ENCODE results near the gene RAD51B.

GRCh38 chr14:68166731-68167382, 347.3 kb downstream of the RAD51B start:
- TF ChIP-seq EZH2 (IDR thresholded peaks at IDR 0.05; ENCODE audit: low read length, unreplicated experiment) (no peak), CTCF (conservative IDR thresholded peaks at IDR 0.05; ENCODE audit: low read depth, low read length) (no peak)

All from PC-3 (cell line).